Left forelimb (tissue), 1 donor: ENCODE results near the gene DMRT1.

ENCODE experiments used
- DNase-seq: peaks from one replicate; pipeline ENCODE4 v3.0.0-alpha.2; 2018; ENCODE audit warnings: low spot score

Gene DMRT1

GRCh38 chr9:922731-923130 lies 81.2 kb downstream of the DMRT1 start:
- no peak for DNase-seq

- DNase-seq, result no peak
Observed at GRCh38 chr9:926976-927375, 85.5 kb downstream of the DMRT1 start.

GRCh38 chr9:928363-929042 lies 87.0 kb downstream of the DMRT1 start:
- no peak for DNase-seq

- DNase-seq, result no peak
Observed at GRCh38 chr9:929719-930118, 88.2 kb downstream of the DMRT1 start.

- DNase-seq, result no peak
Observed at GRCh38 chr9:933356-933755, 91.9 kb downstream of the DMRT1 start.

GRCh38 chr9:935348-935965 lies 94.0 kb downstream of the DMRT1 start:
- no peak for DNase-seq

- DNase-seq, result no peak
Observed at GRCh38 chr9:942805-943580, 101.5 kb downstream of the DMRT1 start.

- DNase-seq, result no peak
Observed at GRCh38 chr9:947985-948384, 106.5 kb downstream of the DMRT1 start.

- DNase-seq, result no peak
Observed at GRCh38 chr9:948497-948896, 107.0 kb downstream of the DMRT1 start.

GRCh38 chr9:950139-950538 lies 108.6 kb downstream of the DMRT1 start:
- no peak for DNase-seq

GRCh38 chr9:952546-952945 lies 111.0 kb downstream of the DMRT1 start:
- DNase-seq, result no peak

GRCh38 chr9:959105-959504 lies 117.6 kb downstream of the DMRT1 start:
- no peak for DNase-seq

- no peak for DNase-seq
Observed at GRCh38 chr9:959914-960313, 118.4 kb downstream of the DMRT1 start.

GRCh38 chr9:962023-962422 lies 120.5 kb downstream of the DMRT1 start:
- no peak for DNase-seq

GRCh38 chr9:965497-965896 lies 124.0 kb downstream of the DMRT1 start:
- DNase-seq, result no peak

- no peak for DNase-seq
Observed at GRCh38 chr9:966870-967269, 125.4 kb downstream of the DMRT1 start.

- DNase-seq, result no peak
Observed at GRCh38 chr9:967436-967835, 125.9 kb downstream of the DMRT1 start.

- DNase-seq, result no peak
Observed at GRCh38 chr9:967903-968641, 126.6 kb downstream of the DMRT1 start.

GRCh38 chr9:969310-970150 lies 128.0 kb downstream of the DMRT1 start:
- DNase-seq, result no peak

GRCh38 chr9:970151-970996 lies 128.9 kb downstream of the DMRT1 start:
- no peak for DNase-seq
